NCI-H1092 treated with DMSO at 0.1 percent for 48 hours (cell line): Measurements from ENCODE around the gene IGFBP3.

Experiments used
- DNase-seq: peaks from one replicate; lab custom pipeline; 2025; lab: John Stamatoyannopoulos, UW

The IGFBP3 gene

DNA sequence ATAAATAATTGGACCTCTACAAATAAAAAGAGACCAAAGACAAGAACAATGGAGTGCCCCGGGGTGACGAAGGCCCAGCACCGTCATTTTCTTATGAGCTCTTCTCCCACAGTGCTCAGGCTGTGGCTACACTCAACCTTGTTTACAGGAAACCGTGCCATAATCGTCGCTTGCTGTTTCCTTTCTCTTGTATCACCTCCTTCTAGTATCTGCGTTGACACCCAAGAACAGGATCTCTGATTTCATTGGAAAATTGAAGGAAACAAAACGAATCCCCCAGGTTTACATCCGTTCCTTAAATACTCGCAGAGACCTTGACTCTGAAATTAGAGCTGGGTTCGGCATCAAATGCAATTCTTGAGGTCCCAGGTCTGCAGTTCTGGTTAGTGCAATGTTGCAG is 1.7 kb upstream of the IGFBP3 start:
- peak; percentile 56 for DNase-seq

DNA sequence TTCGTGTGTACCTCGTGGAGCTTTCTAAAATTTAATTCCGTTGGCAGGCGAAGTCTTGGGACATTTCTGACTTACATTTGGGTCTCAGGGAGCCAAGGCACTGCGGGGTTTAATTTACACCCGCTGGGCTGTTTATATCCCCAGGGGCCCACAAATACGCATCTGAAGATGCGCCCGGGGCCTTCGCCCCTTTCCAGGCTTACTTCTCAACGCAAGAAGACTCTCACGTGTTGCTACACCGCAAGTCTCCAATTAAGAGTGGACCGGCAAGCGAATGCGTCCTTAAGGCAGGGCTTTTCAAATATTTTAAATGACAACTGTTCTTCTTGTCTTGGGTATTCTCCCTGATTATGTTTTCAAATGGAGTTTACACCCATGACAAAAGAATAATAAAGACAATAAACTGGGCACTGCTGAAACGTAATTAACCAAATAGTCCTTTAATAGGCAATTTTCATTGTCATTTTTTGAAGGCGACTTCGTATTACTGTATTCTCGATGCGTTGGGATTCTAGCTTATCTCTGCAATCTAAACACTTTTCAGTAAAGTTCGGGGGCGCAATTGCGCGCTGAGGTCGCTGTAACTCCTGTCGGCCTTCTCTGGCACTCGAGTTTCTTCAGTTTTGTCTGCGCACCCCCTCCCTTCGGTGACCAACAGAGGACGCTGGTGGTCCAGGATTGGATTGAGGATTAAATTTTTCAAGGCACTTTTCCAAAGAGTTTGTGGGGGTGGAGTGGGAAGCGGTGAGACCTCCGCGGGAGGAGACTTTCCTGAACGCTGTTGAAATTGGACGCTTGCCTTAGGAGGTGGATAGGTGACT is 837 bp upstream of the IGFBP3 start:
- DNase-seq: peak; percentile 37

DNA sequence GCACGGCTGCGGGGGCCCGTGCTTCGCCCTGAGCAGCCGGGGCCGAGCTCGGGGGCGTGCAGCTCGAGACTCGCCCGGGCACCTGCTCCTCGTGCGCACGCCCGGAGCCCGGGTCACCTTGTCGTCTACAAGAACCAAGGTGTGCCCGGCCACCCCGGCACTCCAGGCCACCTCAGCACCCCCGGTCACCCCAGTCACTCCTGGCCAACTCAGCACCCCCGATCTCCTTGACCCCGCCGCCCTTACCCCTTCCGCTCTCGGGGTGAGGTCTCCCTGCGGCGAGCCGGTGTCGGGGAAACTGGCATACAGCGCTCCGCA is 268 bp upstream of the IGFBP3 start:
- no peak for DNase-seq

DNA sequence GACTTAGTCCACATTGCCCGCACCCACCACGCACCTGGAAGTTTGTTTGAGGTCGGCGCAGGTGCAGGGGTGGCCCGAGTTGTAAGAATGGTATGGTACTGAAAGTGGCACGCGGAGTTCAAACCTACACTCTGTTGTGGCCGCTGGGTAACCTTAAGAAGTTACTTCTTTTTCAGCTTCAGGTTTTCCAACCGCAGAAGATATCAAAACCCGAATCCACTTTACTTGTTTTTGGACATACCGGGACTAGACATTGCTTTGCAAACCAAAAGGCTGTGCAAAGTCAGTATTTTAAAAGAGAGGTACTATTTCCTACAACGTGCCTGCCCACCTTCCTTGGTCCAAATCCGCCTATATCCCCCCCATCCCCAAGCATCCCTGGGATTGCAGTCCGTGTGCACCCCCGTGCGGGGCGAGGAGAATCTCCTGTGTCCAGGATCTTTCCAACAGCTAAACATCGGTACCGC is 1.0 kb downstream of the IGFBP3 start:
- DNase-seq: no peak

DNA sequence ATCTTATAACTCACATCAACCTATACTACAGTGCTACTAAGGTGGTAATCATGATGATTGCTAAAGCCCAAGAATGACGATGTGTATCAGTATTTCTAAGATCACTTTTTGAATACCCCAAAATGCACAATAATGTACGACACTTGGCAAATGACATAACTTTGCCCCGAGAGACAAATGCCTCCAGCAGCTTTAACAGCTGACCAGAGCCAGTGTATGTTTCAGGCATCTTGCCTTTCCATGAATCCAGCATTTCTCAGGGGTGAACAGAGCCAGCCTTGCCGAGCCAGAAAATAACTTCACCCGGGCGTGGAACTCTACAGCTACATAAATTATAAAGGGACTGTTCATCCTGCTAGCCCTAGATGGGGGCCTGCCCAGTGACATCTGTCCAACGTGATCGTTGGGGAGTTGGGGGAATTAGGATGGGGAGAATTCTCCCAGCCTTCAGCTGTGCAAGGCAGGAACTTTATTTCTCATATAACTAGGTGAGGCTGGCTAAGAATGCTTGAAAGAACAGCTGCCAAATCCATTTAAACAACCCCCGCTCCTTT is 1.8 kb downstream of the IGFBP3 start:
- DNase-seq: no peak

DNA sequence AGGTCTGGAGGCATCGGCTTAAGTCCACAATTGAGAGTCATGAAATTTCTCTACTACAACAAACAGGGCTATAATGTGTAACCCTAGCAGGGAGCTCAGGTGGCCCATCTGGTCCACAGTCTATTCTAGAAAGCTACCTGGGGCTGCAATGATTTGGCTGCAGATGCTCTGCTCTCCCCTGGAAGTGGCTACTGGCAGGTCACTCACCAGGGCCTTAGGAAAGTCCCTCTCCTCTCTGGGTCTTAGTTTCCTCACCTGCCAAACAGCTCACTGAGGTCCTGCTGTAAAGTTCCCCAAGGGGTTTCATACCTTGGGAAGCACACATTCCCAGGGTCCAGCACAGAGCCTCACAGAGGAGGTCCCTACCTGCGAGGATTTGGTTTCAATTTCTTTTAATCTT is 2.5 kb downstream of the IGFBP3 start:
- no peak for DNase-seq

DNA sequence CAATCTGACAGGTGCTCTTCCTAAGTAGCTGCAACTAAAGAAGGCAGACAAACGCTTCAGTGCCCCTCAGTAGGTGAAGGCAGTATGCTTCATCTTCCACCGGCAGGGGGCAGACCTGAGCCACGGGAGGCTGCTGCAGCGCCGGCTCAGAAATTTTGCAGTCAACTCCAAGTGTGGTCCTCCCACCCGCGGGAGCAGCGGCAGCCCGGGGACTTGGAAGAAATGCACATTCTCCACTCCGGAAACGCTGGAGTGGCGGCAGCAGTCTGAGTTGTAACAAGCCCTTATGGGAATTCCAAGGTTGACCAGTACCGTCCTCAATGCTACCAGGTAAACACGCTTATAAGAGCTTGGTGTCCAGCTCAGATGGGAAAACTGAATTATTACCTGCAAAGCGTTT is 3.4 kb downstream of the IGFBP3 start:
- DNase-seq: peak; percentile 53

DNA sequence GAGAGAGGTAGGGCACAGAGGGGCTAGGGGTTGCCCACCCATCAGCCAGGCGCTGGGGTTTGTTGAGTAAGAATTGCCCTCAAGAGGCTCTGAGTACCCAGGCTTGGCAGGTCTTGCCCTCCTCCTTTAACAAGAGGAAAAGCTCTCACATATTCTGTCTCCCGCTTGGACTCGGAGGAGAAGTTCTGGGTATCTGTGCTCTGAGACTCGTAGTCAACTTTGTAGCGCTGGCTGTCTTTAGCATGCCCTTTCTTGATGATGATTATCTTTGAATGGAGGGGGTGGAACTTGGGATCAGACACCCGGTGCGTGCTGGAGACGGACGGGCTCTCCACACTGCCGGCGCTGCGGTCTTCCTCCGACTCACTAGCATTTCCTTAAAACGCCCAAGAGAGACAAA is 4.0 kb downstream of the IGFBP3 start:
- DNase-seq: no peak

DNA sequence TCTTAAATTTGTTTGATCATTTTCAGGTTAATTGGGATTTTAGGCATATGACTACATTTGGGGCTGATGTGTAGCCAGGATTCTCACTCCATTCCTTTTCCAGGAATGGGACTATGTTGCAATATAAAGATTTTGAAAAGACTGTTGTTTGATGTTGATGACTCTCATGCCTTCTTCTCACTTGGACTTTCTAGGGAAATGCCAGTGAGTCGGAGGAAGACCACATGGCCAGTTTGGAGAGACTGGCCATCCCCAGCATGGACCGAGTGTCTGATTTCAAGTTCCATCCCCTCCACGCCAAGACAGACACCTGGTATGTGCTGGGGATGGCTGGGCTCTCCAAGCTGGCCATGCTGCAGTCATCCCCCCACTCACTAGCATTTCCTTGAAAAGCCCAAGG is 5.5 kb downstream of the IGFBP3 start:
- DNase-seq: no peak

DNA sequence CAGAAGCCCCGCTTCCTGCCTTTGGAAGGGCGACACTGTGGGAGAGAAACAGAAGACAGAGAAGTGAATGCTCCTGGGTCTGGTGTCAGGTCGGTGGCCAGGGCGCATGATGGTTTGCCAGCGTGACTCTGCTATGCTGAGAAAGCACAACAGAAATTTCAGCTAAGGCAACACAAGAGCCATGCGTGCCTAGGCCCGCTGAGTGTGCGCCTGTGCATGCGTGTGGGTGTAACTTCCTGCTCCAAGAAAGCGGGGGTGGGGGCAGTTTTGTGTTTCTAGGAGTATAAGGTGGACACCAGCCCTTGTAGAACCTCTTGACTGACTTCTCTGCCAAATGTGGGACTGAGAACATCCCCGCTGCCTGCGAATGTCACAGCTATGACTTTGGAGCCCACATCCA is 6.2 kb downstream of the IGFBP3 start:
- no peak for DNase-seq

DNA sequence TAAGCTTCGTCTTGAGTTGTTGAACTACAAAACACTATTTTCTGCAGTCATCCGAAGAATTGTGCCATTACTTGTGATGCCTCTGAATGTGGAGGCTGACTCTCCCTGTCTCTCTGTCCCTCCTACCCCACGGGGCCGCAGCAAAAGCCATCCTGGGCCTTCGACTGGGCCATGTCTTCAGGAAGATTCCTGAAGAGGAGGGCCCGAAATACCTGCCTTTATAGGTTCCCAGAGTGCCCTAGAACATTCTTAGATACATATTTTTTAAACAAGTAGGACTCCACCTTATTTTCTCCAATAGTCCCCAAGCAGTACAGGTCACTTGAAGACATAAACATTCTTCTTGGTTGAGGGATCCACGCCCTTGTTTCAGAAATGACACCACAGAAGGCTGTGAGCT is 8.1 kb downstream of the IGFBP3 start:
- DNase-seq: no peak

DNA sequence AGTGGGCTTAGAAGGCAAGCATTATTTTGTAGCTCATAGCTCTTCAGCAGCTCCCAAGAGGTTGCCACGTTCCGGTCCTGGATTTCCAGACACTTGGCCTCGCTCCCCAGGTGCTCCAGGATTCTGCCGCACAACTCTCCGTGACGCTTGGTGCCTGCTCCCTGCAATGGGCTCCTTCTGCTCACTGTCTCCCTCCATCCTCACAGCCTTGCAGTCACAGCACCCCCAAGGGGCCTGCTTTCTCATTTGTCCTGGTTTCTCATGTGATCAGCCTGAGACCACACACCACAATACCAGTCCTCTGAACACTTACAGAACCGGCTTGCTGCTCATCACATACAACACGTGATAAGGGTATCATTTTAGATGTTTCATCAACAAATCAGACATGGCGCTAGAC is 9.8 kb downstream of the IGFBP3 start:
- DNase-seq: no peak

DNA sequence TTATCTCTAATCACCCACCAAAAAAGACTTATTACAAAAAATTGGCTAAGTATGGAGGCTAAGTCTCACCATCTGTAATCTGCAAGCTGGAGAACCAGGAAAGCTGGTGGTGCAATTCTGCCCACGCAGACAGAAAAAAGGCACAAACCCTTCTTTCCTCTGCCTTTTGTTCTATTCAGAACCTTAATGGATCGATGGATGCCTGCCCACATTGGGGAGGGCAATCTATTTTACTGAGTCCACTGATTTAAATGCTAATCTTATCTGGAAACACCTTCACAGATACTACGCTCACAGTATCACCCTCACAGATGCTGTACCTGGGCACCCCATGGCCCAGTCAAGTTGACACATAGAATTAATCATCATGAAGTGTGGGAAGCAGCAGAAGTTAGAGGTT is 10.2 kb downstream of the IGFBP3 start:
- DNase-seq: no peak

DNA sequence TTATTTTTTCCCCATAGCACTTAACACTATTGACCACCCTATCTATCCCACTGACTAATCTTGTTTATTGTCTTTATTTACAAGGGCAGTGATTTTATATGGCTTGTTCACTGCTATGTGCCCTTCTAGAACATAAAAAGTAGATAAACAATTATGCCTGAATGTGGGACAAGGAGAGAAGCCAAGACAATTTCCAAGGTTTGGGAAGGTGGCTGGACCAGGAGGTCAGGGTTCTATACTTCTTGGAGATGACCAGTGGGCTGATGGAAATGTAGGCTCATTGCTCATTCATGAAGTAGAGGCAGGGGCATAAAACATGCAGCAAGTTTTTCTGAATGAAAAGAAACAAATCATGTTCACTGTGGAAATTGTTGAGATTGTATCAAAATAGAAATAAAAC is 11.5 kb downstream of the IGFBP3 start:
- no peak for DNase-seq

DNA sequence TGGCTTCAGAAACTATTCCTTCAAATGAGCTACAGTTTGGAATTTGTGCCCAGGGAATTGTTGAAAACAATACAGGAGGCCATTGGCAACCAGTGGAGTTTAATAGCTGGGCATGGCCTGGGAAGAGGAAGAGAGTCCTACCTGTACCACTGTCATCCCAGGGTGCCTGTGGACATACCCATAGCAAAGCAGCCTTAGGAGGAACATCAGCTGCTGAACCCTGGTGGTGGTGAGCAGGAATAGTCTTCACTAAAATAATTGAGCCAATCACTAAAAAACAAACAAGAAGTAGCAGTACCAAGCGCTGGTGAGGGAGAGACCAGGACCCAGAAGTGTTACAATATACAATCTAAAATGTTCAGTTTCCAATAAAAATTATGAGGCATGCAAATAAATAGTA is 18.3 kb downstream of the IGFBP3 start:
- no peak for DNase-seq

DNA sequence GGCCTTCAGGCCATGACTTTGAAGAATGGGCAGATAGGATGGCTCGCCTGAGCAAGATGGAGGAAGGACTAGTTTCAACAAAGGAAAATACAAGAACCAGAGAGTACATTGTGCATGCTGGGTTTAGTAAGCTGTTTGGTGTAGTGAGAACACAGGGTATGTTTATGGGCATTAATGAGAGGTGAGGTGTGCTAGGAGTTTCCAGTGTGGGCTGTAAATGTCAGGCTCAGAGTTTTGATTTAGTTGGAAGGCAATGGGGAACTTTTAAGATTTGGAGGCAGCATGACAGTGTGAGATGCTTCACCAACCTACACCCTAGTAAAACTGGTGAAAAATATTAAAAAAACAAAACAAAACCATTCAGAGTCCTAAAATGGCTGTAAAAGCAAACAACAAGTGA is 19.5 kb downstream of the IGFBP3 start:
- no peak for DNase-seq

DNA sequence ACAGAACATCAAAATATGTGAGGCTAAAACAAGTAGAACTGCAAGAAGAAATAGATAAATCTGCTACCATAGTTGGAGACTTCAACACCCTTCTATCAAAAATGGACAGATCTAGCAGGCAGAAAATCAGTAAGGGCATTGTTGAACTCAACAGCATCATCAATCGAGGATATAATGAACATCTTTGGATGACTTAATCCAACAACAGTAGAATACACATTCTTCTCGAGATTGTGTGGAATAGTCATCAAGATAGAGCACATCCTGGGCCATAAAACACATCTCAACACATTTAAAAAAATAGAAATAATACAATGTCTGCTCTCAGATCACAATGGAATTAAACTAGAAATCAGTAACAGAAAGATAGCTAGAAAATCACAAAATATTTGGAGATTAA is 22.9 kb downstream of the IGFBP3 start:
- DNase-seq: no peak

DNA sequence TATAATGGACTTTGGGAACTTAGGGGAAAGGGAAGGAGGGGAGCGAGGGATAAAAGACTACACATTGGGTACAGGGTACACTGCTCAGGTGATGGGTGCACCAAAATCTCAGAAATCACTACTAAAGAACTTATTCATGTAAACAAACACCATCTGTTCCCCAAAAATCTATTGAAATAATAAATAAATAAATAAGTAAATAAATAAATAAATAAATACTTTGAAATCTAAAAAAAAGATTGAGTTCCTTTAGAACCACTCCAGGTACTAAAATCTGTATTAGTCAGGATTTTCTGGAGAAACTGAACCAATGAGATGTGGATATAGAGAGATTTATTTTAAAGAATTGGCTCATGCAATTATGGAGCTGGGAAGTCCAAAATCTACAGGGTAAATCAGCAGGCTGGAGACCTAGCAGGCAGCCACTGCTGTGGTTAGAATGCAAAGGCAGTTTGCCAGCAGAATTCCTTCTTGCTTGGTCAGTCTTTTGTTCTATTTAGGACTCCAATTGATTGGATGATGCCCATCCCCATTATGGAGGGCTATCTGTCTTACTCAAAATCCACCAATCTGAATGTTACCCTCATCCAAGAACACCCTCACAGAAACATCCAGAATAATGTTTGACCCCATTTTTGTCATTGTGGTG is 23.9 kb downstream of the IGFBP3 start:
- DNase-seq: no peak

DNA sequence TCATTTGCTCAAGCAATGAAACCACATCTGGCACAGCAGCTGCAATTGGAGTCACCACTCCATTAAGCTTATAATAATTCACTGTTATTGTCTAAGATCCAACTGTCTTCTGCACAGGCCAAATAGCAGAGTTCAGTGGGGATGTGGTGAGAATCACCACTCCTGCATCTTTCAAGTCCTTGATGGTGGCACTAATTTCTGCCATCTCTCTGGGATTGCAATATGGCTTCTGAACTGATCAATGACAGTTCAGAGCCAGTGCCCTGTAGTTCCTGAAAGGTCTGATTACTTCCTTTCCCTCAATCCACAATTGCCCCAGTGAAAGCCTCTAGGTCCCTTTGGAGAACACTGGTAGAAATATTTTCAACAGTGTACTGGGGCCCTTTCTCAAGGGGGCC is 26.4 kb downstream of the IGFBP3 start:
- no peak for DNase-seq

DNA sequence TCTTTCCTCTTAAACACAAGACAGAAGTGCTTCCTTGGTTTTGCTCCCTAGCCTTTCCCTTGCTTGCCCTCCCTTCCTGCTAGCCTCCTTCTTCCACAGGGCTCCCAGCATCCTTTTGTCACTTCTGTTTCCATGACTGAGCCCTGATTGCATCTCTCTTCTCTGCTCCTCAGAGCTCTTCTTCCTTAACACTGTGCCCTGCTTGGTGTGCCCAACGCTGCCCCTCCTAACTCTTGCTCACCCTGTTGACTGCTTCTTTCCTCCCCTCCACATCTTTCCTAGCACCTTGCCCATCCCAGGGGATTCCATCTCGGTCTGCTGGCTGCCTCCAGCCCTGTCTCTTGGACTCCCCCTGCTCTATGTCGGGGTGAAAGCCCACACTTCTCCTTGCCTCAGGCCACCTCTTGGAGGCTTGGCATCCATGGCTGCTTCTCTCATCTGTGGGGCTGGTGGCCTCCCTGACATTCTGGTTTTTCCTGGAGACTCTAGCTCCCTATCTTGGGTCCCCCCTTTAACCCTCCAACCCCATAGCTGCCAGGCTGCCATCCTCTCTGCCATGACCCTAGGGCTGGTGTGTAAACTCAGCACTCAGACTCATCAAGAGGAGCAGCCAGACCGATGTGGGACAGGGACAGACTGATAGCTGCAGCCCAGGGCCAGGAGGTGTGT is 26.9 kb downstream of the IGFBP3 start:
- DNase-seq: no peak

DNA sequence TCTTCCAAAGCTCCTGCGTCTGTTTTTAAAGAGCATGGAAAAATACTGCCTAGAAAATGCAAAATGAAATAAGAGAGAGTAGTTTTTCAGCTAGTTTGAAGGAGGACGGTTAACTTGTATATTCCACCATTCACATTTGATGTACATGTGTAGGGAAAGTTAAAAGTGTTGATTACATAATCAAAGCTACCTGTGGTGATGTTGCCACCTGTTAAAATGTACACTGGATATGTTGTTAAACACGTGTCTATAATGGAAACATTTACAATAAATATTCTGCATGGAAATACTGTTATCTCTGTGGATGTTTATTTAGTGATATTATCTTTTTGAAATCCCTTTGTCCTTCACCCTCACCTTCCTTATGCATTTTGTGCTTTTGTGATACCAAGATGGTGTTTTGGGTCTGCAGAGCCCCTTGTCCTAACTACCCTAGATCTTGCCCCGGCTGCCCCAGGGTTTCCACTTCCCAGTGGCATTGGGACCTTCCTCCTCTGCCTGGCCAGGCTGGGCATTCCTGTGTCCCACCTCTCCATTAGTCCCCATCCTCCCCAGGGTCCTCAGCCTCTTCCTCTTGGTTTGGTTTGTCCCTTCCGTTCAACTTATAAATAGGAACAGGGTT is 27.6 kb downstream of the IGFBP3 start:
- no peak for DNase-seq

DNA sequence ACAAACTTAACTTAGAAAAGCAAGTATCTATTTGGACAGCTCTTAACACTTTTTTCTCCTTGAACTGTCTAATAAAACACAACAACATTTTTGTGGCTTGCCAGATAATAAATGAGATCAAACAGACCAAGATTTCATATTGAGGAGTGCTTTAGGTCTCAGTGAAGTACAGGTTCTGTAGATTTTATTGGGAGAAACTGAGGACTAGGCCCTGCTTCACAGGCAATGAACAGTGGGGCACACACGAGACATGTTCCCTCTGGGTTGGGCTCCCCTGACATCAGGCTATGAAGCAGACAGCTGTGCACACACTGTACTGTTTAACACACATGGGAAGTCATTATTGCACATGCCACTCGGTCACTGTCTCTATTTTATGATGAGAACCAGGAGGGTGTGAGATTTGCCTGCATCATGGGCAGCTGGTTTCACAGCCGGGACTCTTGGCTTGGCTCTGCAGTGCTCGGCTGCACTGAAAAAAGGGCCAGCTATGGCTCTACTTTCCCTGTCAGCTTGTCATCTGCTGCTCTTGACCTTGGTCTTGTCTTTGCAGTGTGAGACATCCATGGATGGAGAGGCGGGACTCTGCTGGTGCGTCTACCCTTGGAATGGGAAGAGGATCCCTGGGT is 28.6 kb downstream of the IGFBP3 start:
- peak; percentile 10 for DNase-seq
